GM11168 (cell line): ENCODE measurements around the gene B3GAT1.

Experiments used
- in situ Hi-C: fragments of 300-500 bp; cut with MboI; formaldehyde crosslinking; loops from one replicate; pipeline ENCODE4 v1.12.0; 2022; ENCODE audit warnings: low sequenced_read_pairs; ENCODE audit not compliant: unreplicated experiment

The B3GAT1 gene

DNA sequence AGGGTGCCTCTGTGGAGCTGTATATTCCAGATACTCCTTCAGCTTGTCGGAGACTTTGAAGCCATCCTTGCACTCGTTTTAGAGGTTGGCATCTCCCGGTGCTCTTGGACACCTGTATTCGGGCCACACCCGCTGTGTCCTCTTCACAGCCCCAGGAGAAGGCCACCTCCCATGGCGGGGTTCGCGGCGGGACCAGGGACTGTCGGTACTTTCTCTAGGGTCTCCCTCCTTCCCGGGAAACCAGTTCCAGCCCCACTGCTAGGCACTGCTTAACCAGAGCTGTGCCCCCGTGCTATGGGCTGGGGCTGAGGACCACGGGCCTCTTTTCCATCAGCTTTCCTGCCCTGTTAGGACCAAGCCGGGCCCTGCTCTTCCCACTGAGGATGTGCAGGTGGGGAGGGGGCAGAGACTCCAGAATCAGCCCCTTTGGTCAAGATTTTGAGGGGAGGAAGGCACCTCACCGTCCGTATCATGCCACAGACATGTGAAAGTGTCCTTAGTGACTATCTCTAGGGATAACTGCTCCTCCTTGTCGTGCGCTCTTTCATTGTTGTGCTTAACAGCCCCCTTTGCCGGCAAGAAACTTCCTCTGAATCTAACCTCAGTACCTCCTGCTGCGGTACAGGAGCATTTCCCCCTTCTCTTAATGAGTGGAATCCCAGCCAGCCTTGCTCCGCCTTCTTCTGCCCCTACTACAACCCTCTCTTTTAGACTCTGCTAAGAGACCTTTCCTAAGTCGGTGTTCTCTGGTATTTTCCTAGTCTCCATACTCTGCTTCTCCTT lies 1.2 kb upstream of the B3GAT1 start:
- in situ Hi-C loops = no loop called here

DNA sequence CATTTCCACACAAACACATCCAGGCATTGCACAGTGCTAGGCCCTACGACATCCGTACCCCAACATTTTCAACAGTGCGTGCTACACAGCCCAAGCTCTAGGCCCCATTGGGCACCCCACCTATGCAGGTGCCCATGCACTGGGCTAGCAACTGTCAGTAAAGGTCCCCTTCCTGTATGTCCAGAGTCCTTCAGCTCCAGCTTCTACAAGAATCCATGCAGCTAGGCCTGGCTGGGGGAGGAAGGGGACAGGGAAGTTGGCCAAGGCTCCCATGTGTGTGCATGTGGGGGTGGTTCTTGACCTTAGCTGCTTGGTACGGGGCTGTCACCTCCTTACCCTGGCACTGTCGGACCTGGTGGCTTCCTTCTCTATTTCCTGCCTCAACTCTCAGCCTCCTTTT lies 1.3 kb downstream of the B3GAT1 start:
- in situ Hi-C loops = no loop called here

GRCh38 chr11:134409552-134410429 lies 2.3 kb downstream of the B3GAT1 start:
- in situ Hi-C loops = no loop called here

- in situ Hi-C loops = no loop called here
Measured at GRCh38 chr11:134407923-134408322, 4.1 kb downstream of the B3GAT1 start.

- in situ Hi-C loops = no loop called here
Measured at GRCh38 chr11:134407321-134407828, 4.7 kb downstream of the B3GAT1 start.

GRCh38 chr11:134406264-134407185 lies 5.5 kb downstream of the B3GAT1 start:
- in situ Hi-C loops = no loop called here

DNA sequence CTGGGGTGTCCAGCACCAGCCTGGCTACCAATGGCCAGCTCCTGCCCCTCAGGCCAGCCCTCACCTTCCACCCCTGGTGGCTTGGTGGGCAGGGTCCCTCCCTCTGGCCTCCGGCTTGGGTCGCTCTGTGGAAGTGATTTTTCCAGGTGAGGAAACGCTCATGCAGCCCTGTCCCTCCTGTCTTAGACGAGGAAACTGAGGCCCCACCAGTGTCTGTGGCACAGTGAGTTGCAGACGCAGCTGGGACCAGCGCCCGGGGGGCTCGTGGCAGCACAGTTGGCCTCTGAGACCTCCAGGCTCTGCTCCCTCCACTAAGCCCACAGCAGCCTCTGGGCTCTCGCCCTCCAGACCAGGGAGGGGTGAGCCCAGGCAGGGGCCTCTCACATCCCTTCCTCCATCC lies 6.2 kb downstream of the B3GAT1 start:
- in situ Hi-C loops = no loop called here

DNA sequence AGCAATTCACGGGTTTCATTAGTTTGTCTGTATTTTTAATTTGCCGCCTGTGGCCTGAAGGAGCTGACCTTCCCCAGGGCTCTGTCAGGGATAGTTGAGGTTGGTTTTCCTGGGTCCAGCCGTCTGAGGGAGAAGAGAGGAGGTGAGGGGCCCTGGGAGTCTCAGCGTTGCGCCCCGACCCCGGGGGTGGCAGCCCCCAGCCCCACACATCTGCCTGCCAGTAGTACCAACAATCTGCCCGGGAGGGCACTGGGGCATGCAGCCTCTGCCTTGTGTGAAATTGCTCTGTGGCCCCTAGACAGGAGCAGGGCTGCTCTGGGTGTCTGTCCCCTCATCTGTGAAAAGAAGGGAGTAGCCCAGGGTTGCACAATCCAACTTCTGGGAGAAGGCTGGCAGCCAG lies 6.6 kb downstream of the B3GAT1 start:
- in situ Hi-C loops = no loop called here

DNA sequence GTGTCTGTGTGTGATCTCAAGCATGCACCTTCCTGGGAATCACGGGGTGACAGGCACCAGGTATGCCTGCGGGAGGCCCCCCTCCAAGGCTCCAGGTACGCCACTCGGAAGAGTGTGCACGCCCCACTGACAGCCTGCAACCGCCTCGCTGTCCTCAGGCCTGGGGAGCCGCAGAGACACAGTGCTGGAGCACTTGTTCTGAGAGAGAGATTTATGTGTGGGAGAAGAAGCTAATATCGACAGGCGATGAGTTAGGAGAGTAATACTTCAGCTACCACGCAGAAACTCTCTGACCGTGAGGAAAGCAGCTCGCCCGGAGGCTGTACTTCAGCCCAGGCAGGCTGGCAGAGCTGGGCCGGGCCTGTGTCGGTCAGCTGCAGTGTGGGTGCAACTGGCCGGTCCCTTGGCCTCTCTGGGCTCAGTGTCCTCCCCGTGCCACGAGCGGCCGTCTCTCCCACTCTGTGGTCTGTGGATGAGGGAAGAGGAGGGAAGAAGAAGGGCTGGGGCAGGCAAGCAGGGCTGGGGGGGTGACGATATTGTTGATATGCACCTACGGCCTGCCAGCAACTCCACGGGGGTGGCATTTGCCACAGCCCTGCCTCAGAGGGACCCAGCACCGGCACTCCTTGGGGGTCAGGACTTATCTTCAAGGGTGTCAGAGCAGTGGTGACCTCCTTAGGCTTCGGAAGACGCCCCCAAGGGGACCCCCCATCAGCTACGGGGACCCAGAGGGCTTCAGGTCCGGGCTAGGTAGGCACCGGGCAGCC lies 7.3 kb downstream of the B3GAT1 start:
- in situ Hi-C loops = no loop called here

- in situ Hi-C loops = no loop called here
Measured at GRCh38 chr11:134402910-134403309, 9.1 kb downstream of the B3GAT1 start.

DNA sequence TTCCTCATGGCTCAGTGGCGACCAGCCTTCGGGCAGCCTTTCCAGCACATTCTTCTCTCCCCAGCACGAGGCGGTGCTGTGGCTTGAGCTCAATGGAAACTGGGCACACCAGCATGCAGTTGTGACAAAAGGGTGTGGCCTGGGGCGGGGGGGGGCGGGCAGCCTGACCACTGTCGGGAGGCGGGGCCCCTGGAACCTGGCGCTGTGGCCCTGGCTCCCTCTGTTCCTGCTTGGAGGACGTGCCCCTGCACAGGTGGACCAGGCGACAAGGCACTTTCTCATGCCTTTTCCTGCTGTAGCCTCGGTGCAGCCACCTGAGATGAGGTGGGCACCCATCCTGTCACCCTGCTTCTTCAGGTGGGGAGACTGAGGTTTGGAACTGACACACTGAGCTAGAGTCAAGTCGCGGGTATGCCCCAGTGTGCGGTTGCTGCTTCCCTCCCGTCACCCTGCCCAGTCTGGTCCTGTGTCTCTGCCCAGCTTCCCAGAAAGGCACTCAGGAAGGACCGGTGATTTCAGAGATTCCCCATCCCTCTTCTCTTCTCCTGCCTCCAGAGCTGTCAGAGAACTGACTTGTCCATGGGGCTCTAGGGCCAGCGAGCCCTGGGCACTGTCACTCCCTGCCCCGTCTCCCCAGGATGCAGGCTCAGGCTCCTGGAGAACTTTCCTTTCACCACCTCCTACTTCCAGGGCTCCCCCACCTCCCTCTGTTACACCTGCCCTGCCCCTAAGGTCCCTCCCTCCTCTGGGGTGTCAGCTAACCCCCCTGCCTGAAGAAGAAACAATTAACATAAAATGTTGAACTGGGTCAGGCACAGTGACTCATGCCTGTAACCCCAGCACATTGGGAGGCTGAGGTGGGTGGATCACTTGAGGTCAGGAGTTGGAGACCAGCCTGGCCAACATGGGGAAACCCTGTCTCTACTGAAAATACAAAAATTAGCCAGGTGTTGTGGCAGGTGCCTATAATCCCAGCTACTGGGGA lies 9.9 kb downstream of the B3GAT1 start:
- in situ Hi-C loops = no loop called here

GRCh38 chr11:134399996-134400395 lies 12.0 kb downstream of the B3GAT1 start:
- in situ Hi-C loops = no loop called here

GRCh38 chr11:134399293-134399654 lies 12.8 kb downstream of the B3GAT1 start:
- in situ Hi-C loops = no loop called here

GRCh38 chr11:134398644-134399292 lies 13.3 kb downstream of the B3GAT1 start:
- in situ Hi-C loops = no loop called here

DNA sequence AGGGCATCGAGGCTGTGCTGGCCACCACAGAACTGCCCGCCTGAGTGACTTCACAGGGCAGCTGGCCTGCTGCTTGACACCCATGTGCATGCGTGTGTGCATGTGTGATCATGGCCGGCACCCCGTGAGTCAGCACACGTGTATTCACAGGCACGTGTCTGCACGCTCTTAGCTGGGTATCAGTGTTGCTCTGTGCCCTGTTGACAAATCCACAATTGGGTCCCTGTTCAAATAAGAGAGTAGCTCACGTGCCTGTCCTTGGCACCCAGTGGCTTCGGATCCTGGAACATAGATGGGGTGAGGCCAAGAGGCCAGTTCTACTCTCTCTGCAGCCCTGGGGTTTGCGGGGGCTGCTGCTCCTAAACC lies 14.0 kb downstream of the B3GAT1 start:
- in situ Hi-C loops = no loop called here

DNA sequence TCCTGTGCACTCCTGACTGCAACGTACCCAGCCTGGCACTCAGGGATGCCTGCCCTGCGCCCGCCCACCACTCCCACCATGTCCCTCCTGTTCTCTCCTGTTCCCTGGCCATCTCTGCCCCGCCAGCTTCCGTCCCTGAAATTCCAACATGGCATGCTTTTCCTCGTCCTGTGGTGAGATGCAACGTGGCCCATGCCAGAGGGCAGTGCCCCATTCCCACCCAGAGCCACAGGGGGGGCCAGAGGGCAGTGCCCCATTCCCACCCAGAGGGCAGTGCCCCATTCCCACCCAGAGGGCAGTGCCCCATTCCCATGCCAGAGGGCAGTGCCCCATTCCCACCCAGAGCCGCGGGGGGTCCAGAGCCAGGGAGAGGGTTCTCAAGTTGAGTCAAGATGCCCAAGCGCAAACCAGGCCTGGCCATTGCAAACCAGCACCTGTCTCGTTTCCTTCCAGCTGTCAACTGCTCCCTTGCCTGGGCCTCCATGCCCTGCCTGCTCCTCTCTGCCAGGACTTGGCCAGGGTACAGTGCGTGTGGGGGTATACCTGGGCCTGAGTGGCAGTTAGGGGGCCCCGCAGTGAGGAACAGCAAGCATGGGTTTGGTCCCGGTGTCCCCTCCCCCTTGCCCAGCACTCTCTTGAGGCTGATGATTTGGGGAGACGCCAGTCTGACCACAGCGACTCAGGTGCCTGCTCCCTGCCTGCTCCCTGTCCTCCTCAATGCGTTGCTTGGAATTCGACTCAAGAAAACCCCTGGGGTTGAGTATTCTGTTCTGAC lies 14.6 kb downstream of the B3GAT1 start:
- in situ Hi-C loops = no loop called here

DNA sequence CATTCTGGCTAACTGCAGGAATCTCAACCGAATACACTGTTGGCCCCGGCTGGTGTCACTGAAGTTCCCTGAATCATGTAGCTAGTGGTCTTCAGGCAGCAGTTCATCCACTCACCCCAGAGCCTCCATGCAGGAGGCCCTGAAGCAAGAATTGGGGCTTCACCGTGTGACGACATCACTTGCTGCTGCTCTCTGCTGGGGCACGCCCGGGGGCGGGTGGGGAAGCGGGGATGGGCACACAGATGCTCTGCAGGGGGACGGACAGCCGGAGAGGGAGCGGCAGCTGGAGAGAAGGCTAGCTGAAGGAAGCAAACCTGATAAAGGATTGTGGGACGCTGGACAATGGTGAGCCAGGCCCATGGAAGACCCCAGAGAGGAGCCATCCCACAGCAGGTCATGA lies 17.0 kb downstream of the B3GAT1 start:
- in situ Hi-C loops = no loop called here
